ENCODE results near the gene GPRC5A. TPM values are rescaled to one million over a fixed set of nuclear protein-coding genes. Genes with fewer than 3 reads are reported as not detected.

The GPRC5A gene
- total RNA-seq, 2 donors from 2014 or later, result 0.30 to 0.80 TPM

DNA sequence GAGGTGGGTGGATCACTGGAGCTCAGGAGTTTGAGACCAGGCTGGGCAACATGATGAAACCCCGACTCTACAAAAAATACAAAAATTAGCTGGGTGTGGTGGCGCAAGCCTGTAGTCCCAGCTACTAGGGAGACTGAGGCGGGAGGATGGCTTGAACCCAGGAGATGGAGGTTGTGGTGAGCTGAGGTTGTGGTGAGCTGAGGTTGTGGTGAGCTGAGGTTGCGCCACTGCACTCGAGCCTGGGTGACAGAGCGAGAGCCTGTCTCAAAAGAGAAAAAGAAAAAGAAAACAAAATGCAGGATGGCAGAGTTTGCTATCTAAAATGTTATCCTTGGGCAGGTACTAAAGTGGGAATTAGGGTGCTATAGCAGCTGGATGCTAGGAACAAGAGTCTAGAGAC is 10.8 kb upstream of the GPRC5A start:
- Mint-ChIP-seq H3K9me3 (no peaks in the 10 kb centered on the region), H3K36me3 (peaks cover 0 to 6% of the 10 kb centered on the region in 2 donors), H3K27ac (no peak overlapping the region)
- DNase-seq (ENCODE audit: low spot score in 2 of 2), result no peak
- ATAC-seq, result no peak

DNA sequence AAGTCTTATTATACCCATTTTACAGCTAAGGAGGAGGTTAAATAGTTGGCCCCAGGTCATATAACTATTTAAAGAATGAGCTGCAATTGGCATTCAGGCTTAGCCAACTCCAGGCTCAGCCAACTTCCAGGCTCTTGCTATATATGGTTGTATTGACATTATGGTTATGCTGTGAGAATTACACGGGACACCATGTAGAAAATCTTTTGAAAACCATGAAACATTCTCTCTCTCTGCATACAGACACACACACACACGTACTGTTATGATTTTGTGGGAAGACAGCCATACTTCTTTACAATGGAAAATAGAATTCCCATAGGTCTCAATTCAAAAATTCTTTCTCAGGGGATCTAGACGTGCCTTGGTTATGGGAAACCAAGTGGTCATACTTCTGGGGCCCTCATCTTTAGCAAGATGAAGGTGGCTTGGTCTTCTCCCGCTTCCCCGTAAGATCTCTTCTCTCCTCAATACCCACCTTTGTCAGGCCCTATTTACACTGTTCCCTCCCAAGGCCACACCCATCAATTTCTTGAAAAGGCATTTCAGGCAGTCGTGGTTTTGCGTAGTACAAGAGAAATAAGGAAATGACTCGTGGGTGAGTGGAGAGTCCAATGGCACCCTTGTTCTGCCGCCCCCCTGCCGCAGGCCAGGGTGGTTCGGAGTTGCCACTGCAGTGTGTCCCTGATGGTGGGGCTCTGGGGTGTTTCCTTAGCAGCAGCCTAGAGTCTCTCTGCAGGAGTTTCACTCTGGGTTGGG is 10.0 kb upstream of the GPRC5A start:
- no peak overlapping the region for H3K27ac Mint-ChIP-seq
- ATAC-seq, result peak in 1 of 2 donors; percentile 56
- H3K36me3 Mint-ChIP-seq, result peaks cover 0 to 2% of the 10 kb centered on the region in 2 donors
- no peaks in the 10 kb centered on the region for H3K9me3 Mint-ChIP-seq
- DNase-seq (ENCODE audit: low spot score in 2 of 2), result no peak

DNA sequence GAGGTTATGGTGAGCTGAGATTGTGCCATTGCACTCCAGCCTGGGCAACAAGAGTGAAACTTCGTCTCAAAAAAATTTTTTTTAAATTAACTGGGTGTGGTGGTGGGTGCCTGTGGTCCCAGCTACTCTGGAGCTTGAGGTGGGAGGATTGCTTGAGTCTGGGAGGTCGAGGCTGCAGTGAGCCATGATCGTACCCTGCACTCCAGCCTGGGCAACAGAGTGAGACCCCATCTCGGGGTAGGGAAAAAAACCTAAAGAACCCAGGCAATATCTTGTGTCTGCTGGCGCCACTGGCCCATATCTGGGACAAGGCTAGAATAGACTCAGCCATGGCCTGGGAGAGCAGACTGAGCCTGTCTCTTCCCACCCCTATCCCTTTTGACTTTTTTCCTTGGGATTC is 9.1 kb upstream of the GPRC5A start:
- ATAC-seq (no peak), DNase-seq (ENCODE audit: low spot score in 2 of 2) (no peak)
- Mint-ChIP-seq H3K9me3 (no peaks in the 10 kb centered on the region), H3K27ac (no peak overlapping the region), H3K36me3 (no peaks in the 10 kb centered on the region)

DNA sequence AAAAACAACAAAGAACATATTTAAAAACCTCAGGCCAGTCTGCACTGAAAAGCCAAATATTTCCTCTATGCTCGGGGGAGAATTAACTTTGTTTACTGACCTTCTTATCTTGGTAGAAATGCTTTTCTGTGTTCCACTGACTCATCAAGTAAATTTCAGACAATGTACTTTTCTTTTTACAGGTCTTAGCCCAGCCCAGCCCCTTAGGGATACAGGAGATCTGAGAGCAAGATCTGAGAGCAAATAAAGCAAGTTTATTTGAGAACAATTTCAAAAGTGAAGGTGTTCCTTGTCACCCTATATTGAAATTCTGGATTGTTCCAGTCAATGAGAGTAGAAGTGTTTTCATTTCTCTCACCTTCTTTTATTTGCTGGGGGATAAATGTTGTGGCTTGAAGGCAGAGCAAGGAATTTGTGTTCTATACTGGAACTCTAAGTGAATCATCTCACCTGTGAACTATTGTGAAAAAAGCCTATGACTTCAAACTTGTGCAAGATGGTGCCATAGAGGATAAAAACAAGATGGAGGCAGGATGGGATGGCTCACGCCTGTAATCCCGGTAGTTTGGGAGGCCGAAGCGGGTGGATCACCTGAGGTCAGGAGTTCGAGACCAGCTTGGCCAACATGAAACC is 7.9 kb upstream of the GPRC5A start:
- H3K36me3 Mint-ChIP-seq, result no peaks in the 10 kb centered on the region
- H3K9me3 Mint-ChIP-seq, result no peaks in the 10 kb centered on the region
- H3K27ac Mint-ChIP-seq, result no peak overlapping the region
- ATAC-seq (no peak), DNase-seq (ENCODE audit: low spot score in 2 of 2) (no peak)

DNA sequence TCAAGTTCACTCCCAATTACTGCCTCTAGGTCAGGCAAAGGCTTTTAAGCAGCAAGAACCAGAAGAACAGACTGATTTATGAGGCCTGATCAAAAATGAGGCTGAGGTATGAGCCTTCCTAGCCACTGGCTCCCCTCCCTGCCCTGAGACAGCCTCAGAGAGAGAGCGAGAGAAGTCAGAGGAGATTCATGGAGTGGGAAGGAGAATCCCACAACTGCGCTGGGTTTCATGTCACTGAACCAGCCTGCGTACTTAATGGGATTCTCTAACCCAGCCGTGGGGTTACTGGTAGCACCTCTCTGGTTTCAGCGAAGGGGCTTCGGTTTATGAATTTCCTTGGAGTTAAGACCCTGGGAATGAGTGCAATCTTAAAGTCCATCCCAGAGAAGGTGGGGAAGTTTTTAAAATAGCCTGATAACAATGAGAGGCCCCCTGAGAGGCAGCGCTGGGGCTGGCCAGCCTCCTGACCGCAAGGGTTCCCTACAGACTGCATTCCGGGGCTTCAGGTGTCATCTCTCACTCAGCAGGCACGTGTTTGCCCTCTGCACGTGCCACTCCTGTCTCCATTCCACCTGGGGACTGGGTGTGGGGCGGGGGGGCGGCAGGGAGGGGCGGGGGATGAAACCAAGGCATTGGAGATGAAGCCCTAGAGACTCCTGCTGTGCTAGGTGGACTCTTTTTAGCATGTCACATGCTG is 6.1 kb upstream of the GPRC5A start:
- no peaks in the 10 kb centered on the region for H3K36me3 Mint-ChIP-seq
- DNase-seq (ENCODE audit: low spot score in 2 of 2) (no peak), ATAC-seq (no peak)
- no peak overlapping the region for H3K27ac Mint-ChIP-seq
- H3K9me3 Mint-ChIP-seq, result no peaks in the 10 kb centered on the region

DNA sequence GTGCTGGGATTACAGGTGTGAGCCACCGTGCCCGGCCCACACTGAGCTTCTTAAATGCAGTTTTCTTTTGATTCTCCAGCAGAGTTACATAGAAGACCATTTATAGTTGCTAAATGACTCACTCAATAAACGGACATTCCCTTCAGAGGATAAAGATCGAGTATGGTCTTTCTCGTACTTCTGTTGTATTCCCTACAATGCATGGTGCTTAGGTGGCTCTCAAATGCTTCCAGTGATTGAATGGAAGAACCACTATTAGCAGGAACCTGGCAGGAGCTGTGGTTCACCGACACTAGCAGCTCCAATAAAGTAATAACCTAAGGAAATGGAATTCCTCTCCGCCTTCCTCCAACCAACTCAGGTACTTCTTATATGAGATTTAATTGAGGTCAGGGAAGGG is 3.9 kb upstream of the GPRC5A start:
- no peaks in the 10 kb centered on the region for H3K36me3 Mint-ChIP-seq
- DNase-seq (ENCODE audit: low spot score in 2 of 2) (no peak), ATAC-seq (no peak)
- no peak overlapping the region for H3K27ac Mint-ChIP-seq
- no peaks in the 10 kb centered on the region for H3K9me3 Mint-ChIP-seq

DNA sequence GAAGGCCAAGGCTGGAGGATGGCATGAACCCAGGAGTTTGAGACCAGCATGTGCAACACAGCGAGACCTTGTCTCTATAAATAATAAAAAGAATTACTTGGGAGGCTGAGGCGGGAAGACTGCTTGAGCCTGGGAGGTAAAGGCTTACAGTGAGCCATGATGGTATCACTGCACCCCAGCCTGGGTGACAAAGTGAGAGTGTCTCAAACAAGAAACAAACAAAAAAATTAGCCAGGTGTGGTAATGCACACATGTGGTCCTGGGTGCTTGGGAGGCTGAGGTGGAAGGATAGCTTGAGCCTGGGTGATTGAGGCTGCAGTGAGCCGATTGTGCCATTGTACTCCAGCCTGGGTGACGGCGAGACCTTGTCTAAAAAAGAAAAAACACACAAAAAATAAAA is 1.7 kb upstream of the GPRC5A start:
- Mint-ChIP-seq H3K9me3 (no peaks in the 10 kb centered on the region), H3K27ac (no peak overlapping the region), H3K36me3 (no peaks in the 10 kb centered on the region)
- DNase-seq (ENCODE audit: low spot score in 2 of 2) (no peak), ATAC-seq (no peak)

DNA sequence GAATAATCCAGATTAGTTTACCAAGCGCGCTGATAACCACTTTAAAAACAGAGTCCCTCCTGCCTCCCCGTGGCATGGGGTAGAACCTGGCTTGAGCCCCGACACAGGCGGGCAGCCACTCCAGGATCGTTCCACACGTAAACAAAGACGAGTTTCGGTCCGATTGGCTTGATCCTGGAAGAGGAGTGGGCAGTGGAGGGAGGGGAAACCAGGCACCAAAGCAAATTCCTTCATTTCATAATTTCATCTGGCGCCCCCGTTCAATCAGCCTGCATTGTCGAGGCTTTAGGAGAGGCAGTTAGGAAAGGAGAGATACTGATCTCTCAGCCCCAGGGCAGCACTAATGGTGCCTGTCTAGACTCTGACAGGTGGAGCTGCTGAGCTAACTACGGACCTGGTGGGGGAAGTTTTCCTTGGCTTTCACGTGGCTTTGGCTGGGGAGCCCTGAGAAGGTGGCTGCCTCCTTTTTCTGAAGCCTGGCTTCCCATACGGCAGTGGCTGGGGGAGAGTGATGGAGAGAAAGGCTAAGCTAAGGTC is 751 bp upstream of the GPRC5A start:
- ATAC-seq (peak; percentile 60 to 74), DNase-seq (ENCODE audit: low spot score in 2 of 2) (peak in 1 of 2 donors; percentile 23)
- no peaks in the 10 kb centered on the region for H3K9me3 Mint-ChIP-seq
- H3K36me3 Mint-ChIP-seq, result no peaks in the 10 kb centered on the region
- peak overlapping the region; percentile 39 to 80 for H3K27ac Mint-ChIP-seq

DNA sequence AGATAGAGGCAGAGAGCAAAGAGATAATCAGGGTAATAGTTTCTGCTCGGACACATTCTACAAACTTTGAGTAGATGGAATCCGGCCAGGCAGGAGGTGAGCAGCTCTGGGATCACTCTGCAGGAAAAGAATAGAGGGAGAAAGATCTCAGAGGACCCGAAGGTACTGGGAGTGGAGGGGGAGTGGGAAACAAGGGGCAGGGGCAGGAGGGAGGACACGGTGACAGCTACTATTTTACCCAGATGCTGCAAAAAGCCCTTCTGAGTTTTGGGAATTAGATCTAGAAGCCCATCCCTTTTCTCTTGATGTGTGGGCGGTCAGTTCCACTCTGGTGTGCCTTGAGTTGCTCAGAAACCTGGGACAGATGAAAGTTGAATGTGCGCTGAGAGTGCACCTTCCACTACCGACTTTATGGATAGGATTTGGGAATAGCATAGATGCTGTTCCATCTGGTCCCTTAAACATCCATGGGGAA is 556 bp downstream of the GPRC5A start:
- no peak overlapping the region for H3K27ac Mint-ChIP-seq
- ATAC-seq, result no peak
- no peak for DNase-seq (ENCODE audit: low spot score in 2 of 2)
- no peaks in the 10 kb centered on the region for H3K36me3 Mint-ChIP-seq
- H3K9me3 Mint-ChIP-seq, result no peaks in the 10 kb centered on the region

DNA sequence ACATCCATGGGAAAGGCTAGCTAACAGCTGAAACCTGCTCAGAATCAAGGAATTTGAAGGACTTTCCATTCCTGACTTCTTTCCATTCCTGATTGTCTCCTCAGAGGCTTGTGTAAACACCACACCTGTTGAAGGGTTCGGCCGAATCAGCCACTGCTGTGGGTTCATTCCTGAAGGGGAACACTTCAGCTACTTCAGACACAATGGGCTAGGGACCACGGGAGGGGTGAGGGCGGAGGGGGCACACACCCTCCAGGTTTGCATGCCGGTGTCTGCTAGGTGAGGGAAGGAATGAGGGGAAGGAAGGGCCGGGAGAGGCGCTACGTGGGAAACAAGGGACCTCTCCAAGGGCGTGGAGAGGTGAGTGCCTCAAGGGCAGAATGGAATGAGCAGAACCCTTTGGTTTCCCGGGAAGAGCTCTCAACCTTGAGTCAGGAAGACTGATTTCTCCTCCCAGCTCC is 1.3 kb downstream of the GPRC5A start:
- no peak overlapping the region for H3K27ac Mint-ChIP-seq
- no peaks in the 10 kb centered on the region for H3K9me3 Mint-ChIP-seq
- no peak for DNase-seq (ENCODE audit: low spot score in 2 of 2)
- no peaks in the 10 kb centered on the region for H3K36me3 Mint-ChIP-seq
- ATAC-seq, result no peak

DNA sequence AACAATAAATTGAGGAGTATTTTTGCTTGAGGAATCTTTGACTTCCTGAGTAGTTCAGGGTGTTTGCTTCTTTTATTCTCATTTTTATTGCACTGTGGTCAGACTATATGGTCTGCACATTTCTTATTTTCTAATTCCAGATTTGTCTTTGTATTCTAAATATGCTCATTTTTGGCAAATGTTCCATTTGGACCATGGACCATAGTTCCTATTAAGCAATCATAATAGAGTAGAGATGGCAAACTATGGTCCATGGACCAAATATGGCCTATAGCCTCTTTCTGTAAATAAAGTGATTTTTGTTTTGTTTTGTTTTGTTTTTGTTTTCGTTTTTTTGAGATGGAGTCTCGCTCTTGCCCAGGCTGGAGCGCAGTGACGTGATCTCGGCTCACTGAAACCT is 2.1 kb downstream of the GPRC5A start:
- H3K36me3 Mint-ChIP-seq, result no peaks in the 10 kb centered on the region

DNA sequence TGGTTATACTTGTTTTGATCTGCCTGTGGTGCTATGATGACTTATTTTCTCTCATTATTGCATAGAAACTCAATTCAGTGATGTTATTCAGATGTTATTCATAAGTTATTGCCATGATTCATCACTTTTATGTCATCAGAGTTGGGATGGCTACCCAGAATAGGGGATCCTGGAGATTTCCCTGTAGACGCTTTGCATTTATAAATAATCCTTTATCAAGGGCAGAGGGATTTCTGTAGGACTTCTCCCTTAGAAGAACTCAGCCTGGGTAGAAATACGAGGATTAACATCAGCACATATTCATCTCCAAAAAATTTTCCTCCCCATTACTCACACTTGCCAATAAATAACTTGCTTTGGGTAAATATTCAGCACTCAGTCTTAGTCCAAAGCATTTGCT is 4.9 kb downstream of the GPRC5A start:
- no peak for ATAC-seq
- Mint-ChIP-seq H3K27ac (no peak overlapping the region), H3K9me3 (no peaks in the 10 kb centered on the region), H3K36me3 (no peaks in the 10 kb centered on the region)
- DNase-seq (ENCODE audit: low spot score in 2 of 2), result no peak

More for the DNA sequence above, 2.1 kb downstream of the GPRC5A start:
- DNase-seq (ENCODE audit: low spot score in 2 of 2) (no peak), ATAC-seq (no peak)
- H3K9me3 Mint-ChIP-seq, result no peaks in the 10 kb centered on the region
- no peak overlapping the region for H3K27ac Mint-ChIP-seq

DNA sequence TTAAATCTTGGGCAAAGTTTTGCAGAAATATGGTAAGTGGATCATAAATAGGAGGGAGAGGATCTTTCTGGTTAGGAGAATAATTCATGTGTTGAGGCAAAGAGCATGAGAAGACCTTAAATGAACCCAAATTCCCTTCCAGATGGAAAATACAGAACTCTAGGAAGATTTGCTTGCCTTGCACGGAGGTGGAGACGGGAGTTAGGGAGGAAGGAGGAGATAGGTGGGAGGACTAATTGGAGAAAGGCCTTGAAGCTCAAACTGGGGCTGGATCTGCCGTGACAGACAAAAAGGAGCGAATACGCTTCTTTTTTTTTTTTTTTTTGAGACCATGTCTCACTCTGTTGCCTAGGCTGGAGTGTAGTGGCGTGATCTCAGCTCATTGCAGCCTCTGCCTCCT is 5.9 kb downstream of the GPRC5A start:
- DNase-seq (ENCODE audit: low spot score in 2 of 2) (no peak), ATAC-seq (no peak)
- Mint-ChIP-seq H3K9me3 (no peaks in the 10 kb centered on the region), H3K27ac (no peak overlapping the region), H3K36me3 (no peaks in the 10 kb centered on the region)

DNA sequence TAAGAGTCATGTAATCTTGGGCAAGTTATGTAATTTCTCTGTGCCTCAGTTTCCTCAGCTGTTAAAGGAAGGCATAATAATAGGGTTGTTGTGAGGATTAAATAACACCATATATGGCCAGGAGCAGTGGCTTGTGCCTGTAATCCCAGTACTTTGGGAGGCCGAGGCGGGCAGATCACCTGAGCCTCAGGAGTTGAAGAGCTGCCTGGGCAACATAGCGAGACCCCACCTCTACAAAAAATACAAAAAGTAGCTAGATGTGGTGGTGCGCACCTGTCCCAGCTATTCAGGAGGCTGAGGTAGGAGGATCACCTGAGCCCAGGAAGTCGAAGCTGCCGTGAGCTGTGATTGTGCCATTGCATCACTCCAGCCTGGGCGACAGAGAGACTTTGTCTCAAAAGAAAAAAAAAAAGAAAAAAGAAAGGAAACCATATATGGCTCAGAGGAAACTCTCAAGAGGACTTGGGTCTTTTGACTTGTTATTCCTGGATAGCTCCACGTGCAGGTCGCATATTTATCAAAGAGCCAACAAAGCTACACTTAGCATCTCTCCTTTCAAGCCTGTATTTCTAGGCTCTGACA is 6.9 kb downstream of the GPRC5A start:
- H3K27ac Mint-ChIP-seq, result no peak overlapping the region
- no peak for DNase-seq (ENCODE audit: low spot score in 2 of 2)
- no peak for ATAC-seq
- no peaks in the 10 kb centered on the region for H3K36me3 Mint-ChIP-seq
- no peaks in the 10 kb centered on the region for H3K9me3 Mint-ChIP-seq

DNA sequence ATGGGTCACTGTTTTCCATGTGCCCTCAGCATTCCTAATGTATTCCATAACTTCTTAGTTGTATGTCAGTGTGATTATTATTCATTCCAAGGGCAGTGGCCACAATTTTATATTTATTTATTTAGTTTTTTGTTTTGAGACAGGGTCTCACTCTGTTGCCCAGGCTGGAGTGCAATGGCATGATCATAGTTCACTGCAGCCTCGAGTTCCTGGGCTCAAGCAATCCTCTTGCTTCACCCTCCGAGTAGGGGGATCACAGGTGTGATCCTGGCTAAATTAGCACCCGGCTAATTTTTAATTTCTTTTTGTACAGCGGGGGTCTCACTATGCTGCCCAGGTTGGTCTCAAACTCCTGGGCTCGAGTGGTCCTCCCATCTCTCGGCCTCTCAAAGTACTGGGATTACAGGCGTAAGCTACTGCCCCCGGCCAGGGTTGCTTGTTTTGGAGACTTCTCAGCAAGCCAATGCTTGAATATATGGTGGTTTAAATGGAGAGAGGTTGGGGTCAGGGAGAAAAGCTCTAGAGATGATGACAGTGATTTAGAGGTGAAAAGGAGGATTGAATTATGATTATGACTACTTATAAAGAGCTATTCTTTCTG is 7.6 kb downstream of the GPRC5A start:
- no peak for ATAC-seq
- peak in 1 of 2 donors; percentile 19 for DNase-seq (ENCODE audit: low spot score in 2 of 2)
- Mint-ChIP-seq H3K9me3 (no peaks in the 10 kb centered on the region), H3K36me3 (no peaks in the 10 kb centered on the region), H3K27ac (peak overlapping the region; percentile 51 to 81)

DNA sequence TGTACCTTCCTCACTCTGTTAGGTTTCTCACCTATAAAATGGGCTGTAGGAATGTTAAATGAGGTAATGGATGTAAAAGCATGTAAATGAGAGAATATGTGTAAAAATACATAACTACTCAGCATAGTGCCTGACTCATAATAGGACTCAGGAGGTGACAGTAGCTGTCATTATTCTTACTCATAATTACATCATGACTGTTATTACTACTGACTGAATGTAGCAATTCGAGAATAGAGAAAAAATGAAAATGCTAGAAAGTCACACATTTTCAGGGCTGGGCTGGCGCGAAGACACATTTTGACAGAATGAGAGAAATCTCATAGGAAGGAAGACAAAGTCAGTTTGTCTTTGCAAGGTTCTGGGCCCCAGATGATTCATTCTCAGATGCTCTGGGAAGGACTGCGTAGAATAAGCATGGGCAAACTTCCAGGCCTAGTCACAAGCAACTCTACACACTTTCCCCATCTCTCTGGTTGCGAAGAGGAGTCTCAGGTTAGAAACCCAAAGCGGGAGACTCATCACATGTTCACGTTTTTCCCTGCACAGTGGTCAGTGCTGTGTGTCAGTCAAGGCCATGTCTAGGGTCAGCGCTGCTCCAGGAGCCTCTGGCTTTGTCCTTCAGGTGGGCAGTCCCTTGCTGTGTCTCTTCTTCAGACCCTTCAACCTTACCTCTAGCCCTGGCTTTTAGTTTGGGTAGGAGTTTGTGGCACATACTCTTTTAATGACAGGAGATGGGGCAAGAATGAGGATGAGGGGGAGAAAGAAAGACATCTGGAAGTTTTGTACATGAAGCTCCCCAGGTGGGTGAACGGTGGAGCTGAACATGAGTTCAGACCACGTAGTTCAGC is 8.4 kb downstream of the GPRC5A start:
- Mint-ChIP-seq H3K9me3 (no peaks in the 10 kb centered on the region), H3K27ac (peak overlapping the region; percentile 51 to 81), H3K36me3 (no peaks in the 10 kb centered on the region)
- ATAC-seq (peak; percentile 91), DNase-seq (ENCODE audit: low spot score in 2 of 2) (peak; percentile 61 to 69)
